ENCODE data around the gene CBX4.

Gene CBX4

DNA sequence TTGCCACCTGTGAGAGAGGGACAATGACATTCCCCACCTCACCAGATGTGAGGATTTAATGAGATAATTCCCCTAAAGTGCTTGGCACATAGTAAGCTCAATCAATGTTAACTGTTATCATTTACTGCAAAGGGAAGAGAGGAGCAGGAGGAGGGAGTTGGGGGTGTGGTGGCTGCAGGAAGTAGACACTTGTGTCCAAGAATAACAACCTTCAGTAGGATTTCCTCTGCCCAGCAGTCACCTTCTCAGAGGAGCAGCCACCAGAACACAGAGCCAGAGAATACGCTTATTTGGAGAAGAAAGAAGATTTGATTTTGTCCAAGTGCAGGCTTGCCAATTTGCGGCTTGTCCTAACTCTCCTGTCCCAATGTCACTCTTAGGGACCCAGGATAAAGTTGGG, 10.2 kb downstream of the CBX4 start:
- no peak for DNase-seq

DNA sequence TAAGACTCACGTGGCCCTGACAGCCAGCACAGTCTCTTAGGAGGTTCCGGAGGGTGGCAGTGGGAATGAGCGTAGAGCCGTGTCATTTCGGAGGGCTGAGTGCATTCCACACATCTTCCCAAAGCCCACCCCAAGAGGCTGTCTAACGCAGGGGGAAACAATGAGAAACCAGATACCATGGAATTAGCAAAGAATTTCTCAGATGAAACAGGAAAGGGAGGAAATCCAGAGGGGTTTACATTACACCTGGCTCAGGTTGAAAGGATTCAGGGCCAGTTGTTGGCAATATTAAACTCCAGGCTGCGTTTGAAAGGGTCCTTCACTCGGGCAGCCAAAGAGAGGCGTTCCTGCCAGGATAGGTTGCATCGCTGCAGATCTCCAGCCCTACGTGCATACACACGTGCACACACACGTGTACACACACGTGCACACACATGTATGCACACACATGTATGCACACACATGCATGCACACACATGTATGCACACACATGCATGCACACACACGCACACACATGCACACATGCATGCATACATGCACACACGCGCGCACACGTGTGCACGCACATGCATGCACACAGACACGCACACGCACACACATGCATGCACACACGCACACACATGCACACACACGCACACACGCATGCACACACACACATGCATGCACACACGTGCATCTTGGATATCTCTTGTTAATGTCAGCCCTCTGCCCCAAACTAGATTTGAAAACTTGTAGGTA, 12.2 kb downstream of the CBX4 start:
- no peak for DNase-seq

DNA sequence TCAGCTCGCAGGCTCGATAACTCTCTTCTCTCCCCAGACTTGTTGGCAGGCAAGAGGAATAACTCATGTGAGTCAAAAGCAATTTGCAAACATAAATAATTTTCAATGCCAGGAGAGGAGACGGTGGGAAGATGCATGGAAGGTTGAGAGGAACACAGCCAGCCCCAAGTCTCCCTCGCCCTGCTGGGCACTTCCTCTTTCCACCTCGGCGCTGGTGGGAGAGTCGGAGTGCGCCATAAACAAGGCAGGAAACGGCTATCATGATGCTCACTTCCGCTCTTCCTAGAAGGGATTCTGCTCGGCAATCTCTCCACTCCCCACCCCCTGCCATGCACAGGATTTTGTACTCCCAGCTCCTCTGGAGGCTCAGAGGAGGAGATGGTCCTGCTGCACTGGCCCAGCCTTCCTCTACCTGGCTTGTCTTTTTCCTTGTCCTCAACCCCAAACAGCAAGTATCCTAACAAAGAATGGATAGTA, 13.0 kb downstream of the CBX4 start:
- peak; percentile 83 to 85 (median 85) for DNase-seq

DNA sequence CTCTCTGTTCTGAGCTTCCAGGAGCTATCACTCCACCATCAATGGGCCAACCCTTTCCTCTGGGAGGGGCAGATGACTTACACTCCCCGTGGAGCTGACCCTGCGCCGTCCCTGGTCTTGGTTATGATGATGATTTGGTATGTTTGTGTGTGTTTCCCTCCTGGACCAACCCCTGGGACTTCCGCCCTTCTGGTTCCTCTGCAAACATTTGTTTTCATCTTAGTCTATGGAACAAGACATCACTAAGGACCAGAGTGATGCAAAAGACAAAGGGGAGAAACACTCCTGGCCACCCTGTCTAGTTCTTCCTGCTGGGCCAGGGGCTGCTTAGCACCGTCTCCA, 13.7 kb downstream of the CBX4 start:
- DNase-seq, result no peak

- no peak for DNase-seq
Measured at GRCh38 chr17:79824893-79825579, 14.2 kb downstream of the CBX4 start.

DNA sequence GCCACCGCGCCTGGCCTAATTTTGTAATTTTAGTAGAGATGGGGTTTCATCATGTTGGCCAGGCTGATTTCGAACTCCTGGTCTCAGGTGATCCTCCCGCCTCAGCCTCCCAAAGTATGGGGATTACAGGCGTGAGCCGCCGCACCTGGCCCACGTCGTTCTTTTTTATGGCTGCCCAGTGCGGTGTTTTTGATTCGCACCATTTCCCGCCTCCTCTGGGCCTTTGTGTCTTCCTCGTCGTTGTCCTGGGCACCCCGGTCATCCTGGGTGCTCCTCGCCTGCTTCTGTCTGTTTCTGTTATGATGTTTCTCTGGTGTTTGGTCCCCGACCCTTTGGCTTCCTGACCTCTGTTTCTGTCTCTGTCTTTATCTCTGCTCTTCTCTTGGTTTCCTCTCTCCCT, 15.0 kb downstream of the CBX4 start:
- no peak for DNase-seq

DNA sequence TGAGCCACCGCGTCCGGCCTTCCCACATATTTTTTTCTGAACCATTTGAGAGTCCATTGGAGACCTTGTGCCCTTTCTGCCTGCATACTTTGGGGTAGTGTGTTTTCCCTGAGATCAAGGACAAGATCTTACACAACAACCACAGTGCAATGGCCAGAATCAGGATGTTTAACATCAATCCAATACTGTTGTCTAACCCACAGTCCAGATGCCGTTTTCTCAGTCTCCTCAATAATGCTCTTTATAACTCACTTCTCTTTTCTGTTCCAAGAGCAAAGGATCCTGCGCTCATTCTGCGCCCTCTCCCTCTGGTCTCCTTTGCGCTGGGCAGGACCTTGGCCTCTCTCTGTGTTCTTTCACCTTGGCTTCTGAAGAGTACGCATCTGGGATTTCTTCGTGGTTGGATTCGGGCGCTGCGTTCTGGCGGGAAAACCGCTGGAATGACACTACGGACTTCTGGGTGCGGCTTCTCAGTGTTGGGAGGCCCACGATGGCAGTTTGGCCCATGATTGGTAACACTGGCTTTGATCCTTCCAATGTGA, 16.6 kb downstream of the CBX4 start:
- no peak for DNase-seq

DNA sequence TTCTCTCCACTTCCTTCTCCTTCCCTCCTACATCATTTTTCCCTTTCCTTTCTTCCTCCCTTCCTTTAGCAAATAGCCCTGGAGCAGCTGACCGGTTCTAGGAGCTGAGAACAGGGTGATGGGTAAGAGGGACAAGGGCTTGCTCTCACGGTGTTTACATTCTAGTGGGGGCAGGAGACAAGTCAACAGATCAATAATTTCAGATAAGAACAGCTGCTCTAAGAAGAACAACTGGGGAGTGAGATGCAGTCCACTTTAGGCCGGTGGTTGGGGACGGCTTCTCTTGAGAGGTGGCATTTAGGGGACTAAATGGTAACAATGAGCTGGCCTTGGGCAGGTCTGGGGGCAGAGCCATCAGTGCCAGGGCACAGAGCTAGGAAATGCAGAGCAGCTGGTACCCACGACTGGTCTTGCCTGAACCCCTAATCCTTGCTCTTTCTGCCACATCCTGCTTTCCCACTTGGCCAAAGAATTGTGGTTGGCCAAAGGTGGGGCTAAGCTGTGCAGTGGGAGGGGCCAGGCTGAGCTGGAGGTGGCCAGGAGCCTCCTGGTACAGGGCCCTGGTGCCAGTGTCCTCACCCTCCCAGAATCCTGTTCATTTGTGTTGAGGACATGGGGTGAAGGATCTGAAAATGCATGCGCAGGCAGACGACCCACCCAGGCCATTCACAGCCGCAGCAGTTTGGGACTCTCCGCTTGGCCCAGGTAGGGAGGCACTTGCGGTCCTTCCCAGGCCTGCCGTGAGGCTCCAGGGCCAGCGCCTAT, 17.7 kb downstream of the CBX4 start:
- DNase-seq, result no peak

DNA sequence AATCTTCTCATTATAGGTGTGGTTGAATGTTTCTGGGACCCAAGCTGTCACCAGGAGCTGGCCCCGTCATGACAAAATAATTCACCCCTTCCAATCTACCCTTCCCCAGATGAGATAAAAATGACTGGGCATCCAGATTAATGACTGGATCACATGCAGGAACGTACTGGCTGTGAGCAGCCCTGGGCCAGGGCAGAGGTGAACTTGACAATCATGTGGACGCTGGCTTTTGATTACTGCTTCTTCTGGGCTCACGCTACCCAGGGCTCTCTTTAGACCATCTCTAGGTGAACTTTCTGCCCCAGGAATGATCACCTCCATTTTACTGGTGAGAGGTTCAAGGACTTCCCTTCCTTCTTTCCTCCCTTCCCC, 18.3 kb downstream of the CBX4 start:
- DNase-seq, result no peak

DNA sequence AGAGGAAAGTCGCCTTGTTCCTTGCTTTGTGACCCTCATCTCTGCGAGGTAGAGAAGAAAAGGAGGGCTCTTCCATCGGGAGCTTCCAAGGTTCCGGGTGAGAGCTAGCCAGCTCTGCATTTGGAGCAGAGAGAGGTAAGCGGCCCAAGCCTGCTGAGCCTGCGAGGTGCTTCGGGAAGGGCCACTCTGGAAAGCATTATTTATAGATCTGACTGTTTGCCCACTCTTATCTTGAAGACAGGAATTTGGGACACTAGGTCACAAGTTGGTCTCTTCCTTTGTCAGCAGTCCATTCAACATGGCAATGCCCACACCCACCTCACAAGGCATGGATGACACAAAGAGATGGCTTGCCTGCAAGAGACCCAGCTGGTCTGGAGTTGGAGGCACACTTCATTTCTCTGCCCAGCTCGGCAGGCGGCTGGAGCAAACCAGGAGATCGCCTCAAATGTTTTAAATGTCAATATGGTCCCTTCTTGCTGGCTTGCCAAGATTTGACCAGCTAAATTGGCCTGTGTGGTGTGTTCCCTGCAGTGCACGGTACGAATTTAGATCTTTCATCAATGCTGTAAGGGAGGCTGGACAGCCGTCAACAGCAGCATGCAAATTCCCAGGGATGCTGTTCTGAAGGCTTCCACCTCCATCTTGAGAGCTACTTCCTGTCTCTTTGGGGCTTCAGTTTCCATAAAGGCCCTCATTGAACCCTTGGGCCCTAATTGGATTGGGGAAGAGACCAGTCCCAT, 19.5 kb downstream of the CBX4 start:
- DNase-seq, result no peak

DNA sequence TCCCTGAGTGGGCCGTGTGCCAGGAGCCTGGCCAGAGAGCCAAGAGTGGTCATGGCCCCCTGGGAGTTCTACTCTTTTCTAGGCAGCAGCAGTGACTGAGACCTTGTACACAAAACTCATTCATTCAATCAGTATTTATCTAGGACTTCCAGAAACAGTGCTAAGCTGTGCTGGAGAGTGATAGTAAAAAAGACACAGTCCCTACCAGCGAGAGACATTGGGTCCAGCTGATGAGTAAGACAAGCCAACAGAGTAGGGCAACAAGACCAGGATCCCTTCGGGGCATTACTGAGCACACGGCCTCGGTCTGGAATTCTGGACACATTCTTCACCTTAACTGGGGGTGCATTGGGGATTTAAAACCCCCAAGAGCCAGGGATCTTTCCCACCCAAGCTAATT, 20.2 kb downstream of the CBX4 start:
- no peak for DNase-seq

GRCh38 chr17:79818026-79818758, 21.0 kb downstream of the CBX4 start:
- no peak for DNase-seq

- no peak for DNase-seq
Measured at GRCh38 chr17:79815836-79816461, 23.3 kb downstream of the CBX4 start.

DNA sequence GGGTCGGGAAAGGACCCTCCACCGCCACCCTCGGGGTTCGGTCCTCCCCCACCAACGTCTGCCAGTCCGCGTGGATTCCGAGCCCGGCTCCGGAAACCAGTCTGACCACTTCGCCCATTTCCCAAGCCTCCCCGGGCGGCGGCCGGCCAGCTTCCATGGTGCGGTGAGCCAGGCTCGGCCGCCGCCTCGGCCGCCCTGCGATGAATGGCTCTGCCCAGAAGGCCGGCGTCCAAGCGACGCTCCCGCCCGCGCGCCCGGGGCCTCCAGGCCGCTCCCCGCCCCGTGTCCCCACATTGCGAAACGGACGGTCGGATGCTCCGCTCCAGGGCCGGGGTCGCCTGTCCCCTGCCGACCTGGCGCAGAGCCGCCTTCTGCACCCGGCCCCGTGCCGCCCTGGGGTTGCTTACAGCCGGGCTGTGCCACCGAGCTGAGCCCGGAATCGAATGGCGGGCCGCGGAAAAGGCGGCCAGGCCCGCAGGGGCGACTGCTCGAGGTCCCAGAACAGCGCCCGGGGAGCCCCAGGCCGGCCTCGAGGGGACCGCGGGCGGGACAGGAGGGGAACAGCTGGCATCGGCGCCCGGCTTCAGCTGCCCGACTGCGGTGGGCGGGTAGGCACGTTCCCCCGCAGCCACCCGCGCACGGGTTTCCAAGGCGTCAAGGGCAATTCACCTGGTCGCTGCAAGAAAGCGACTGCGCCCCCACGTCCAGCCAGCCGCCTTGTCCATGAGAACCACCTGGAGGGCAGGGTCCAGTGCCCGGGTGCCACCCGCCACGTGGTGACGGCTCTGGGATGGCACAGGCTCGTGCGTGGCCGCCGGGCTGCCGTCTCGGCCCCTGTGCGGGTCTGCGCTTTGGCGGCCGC, 24.0 kb downstream of the CBX4 start:
- peak; percentile 43 to 76 (median 60) for DNase-seq

GRCh38 chr17:79814127-79814973, 24.9 kb downstream of the CBX4 start:
- DNase-seq, result no peak

- no peak for DNase-seq
Measured at GRCh38 chr17:79813297-79814126, 25.7 kb downstream of the CBX4 start.

GRCh38 chr17:79812353-79813258, 26.6 kb downstream of the CBX4 start:
- no peak for DNase-seq

All from suppressor macrophage treated with lipopolysaccharide for 1 hour (primary cell).